Dendritic cell treated with granulocyte-macrophage colony-stimulating factor and Interleukin-4, amounts not matched to agents 40 ng/mL and 50 ng/mL, for 4 days (primary cell): ENCODE results near the gene WBP2NL.

Experiments used
- H3K27ac Mint-ChIP-seq: one replicate; pipeline ENCODE4 v1.8.0; 2022; ENCODE audit warnings: mild to moderate bottlenecking, mixed read lengths
- H3K27me3 Mint-ChIP-seq: one replicate; pipeline ENCODE4 v1.8.0; 2022; ENCODE audit warnings: mild to moderate bottlenecking, mixed read lengths
- H3K36me3 Mint-ChIP-seq: one replicate; pipeline ENCODE4 v1.8.0; 2022; ENCODE audit warnings: low read depth, mixed read lengths
- H3K4me1 Mint-ChIP-seq: one replicate; pipeline ENCODE4 v1.8.0; 2022; ENCODE audit warnings: low read depth, mixed read lengths
- H3K4me3 Mint-ChIP-seq: one replicate; pipeline ENCODE4 v1.8.0; 2022; ENCODE audit warnings: mild to moderate bottlenecking, moderate library complexity, mixed read lengths
- H3K9me3 Mint-ChIP-seq: one replicate; pipeline ENCODE4 v1.8.0; 2022; ENCODE audit warnings: mixed read lengths
- intact Hi-C: fragments of 100-400 bp; cut with micrococcal nuclease; formaldehyde crosslinking; loops from one replicate; pipeline ENCODE4 v1.15.0; 2022

WBP2NL gene

DNA sequence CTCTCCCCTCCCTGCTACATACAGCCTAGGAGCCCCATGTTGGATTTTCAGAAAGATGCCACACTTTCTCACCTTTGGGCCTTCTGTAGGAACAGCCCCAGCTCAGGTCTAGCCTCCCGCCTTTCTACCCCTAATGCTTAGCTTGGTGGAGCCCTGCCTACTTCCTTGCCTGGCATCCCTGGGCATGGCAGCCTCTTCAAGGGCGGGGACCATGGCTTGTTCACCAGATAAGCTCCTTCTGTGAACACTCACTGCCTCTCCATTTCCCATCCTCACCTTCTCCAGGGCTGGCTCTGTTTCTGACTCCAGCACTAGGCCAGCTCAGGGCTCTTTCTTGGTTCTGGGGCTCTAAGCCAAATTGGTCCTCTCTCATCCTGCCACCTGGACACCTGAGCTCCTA lies 28.0 kb upstream of the WBP2NL start:
- intact Hi-C loops = no loop called here
- no peak overlapping the region for H3K27ac Mint-ChIP-seq
- peaks cover 37% of the 10 kb centered on the region for H3K27me3 Mint-ChIP-seq
- H3K9me3 Mint-ChIP-seq = no peaks in the 10 kb centered on the region
- no peaks in the 10 kb centered on the region for H3K36me3 Mint-ChIP-seq
- peaks cover 12% of the 10 kb centered on the region for H3K4me1 Mint-ChIP-seq
- no peak overlapping the region for H3K4me3 Mint-ChIP-seq

DNA sequence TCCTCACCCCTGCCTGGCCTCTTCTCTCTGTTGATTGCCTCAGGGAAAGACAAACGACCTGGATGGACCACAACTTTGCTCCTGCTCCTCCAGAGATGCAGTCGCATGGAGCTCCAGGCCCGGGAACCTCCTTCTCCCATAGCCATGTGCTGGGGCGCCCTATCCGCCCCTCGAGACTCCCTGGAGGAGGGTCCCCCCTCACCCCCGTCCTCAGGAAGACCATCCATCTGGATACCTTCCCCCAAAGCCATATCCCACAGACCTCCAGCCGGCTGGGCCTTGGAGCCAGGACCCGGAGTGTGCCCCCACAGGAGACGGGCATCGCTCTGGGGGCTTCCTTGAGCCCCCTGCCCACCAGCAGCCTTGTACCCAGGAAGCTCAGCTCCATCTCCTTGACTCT lies 27.2 kb upstream of the WBP2NL start:
- H3K36me3 Mint-ChIP-seq = no peaks in the 10 kb centered on the region
- no peak overlapping the region for H3K4me3 Mint-ChIP-seq
- H3K9me3 Mint-ChIP-seq = no peaks in the 10 kb centered on the region
- intact Hi-C loops = no loop called here
- H3K4me1 Mint-ChIP-seq = peaks cover 18% of the 10 kb centered on the region
- H3K27me3 Mint-ChIP-seq = peaks cover 45% of the 10 kb centered on the region
- no peak overlapping the region for H3K27ac Mint-ChIP-seq

DNA sequence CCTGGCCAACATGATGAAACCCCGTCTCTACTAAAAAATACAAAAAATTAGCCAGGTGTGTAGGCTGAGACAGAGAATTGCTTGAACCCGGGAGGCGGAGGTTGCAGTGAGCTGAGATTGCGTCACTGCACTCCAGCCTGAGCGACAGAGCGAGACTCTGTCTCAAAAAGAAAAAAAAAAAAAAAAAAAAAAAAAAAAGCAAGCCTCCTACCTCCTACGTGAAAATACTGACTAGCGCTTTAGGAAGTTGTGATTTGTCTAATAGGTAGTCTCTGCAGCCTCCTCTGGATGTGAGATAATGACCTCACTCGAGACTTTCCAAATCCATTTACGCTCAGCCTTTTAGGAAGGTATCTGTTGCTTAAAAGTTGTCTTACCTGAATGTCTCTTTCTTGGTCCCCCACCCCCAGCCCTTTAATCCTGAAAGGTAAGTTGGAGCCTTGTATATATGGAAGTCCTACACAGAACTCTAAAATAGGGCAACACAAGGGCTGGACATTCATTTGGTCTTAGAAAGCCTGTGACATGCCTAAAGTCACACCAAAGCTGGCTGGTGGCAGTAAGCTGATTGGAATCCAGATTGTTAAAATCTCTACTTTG lies 23.8 kb upstream of the WBP2NL start:
- intact Hi-C loops = no loop called here
- no peaks in the 10 kb centered on the region for H3K9me3 Mint-ChIP-seq
- H3K27me3 Mint-ChIP-seq = peaks cover 71% of the 10 kb centered on the region
- H3K27ac Mint-ChIP-seq = no peak overlapping the region
- no peak overlapping the region for H3K4me3 Mint-ChIP-seq
- no peaks in the 10 kb centered on the region for H3K36me3 Mint-ChIP-seq
- H3K4me1 Mint-ChIP-seq = peaks cover 20% of the 10 kb centered on the region

DNA sequence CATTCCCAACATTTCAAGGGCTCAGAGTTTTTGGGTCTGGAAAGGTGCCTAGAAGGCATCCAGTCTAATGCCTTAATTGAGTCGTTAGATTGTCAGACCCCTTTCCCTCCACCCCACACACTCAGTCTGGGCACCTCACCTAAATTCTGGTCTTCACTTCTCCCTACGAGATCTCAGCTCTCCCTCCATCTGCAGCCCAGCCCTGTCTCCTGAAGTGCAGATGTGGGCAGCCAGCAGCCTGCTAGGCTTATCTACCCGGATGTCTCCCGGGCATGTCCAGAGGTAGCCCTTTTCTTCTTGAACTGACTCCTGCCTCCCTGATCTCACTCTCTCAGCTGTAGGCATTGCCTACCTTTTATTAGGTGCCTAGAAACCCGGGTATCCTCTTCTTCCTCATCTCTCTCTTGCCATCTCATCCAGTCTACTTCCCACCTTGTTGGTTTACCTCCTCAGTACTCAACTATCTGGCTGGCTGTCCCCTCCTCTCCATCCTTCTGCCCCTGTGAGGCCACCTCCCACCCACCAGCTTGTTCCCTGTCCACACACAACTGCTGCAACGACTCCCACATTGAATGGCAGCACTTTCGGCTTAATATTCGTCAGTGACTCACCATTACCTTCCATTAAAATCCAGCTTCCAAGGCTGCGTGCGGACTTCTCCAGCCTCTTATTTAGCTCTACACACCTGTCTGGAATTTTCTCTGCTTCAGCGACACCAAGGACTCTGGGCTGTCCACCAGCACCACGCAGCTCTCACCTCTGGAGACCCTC lies 23.1 kb upstream of the WBP2NL start:
- Mint-ChIP-seq H3K36me3 (no peaks in the 10 kb centered on the region), H3K9me3 (no peaks in the 10 kb centered on the region), H3K27me3 (peaks cover 71% of the 10 kb centered on the region), H3K4me3 (peak overlapping the region; percentile 51), H3K27ac (no peak overlapping the region), H3K4me1 (peaks cover 20% of the 10 kb centered on the region)
- intact Hi-C loops = no loop called here

DNA sequence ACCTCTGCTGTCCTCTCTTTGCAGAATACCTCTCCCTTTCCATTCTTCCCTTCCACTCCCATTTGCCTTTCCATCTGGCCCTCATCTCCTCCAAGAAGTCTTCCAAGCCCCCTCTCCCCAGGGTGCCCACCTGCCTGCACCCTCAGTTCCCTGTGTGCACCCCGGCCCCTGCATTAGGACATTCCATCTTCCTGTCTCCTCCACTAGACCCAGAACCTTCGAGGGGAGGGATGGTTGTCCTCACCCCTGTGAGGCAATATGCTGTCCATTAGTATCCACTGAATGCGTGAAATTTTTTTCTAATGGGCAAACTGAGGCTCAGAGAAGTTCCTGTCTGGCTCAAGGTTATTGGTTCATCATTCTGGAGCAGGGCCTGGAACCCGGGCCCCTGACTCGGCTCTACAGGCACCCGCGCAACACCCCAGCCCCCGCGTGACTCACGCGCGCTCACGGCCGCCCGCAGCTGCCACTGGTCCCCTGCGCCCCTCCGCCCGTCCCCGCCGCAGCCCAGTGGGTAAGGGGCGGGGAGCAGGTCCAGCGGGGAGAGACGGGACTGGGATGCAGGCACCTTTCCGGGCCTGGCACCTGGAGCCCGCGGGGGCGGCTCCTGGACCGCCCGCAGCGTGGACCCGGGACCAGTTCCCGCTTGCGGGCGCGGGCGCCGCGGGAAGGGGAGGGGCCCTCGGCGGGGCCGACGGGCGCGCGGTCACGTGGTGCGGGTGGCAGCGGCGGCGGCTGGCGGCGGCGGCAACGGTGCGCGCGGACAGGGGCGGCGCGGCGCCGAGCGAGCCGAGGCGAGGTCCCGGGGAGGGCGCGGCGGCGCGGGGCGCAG lies 22.3 kb upstream of the WBP2NL start:
- Mint-ChIP-seq H3K36me3 (no peaks in the 10 kb centered on the region), H3K4me1 (peaks cover 20% of the 10 kb centered on the region), H3K4me3 (peak overlapping the region; percentile 51), H3K27ac (no peak overlapping the region), H3K27me3 (peaks cover 71% of the 10 kb centered on the region), H3K9me3 (no peaks in the 10 kb centered on the region)
- intact Hi-C loops = no loop called here

DNA sequence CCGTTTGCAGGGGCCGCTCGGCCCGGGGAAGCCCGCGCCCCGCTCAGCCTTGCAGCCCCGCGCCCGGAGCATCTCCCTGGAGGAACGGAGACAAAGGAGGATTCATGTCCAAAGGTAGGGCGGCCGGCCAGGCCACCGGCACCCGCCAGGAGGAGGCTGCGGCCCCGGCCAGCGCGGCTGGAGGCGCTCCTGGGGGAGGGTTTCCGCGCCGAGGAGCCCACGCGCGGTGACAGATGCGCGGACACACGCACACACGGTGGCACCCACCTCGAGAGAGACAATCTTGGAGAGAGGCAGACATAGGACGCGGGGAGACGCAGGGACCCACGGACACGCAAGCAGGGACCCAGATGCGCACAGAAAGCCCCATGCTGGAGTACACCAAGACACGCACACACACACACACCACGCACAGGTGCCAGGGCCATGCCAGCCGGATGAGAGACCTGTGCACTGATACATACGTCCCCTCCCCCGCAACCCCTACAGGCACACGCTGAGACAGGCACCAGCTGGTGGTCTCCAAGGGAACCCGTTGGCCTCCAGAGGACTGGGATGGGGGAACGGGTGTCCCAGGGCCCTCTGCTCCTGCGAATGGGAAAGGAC lies 21.5 kb upstream of the WBP2NL start:
- Mint-ChIP-seq H3K27ac (no peak overlapping the region), H3K4me3 (peak overlapping the region; percentile 69)
- intact Hi-C loops = no loop called here

DNA sequence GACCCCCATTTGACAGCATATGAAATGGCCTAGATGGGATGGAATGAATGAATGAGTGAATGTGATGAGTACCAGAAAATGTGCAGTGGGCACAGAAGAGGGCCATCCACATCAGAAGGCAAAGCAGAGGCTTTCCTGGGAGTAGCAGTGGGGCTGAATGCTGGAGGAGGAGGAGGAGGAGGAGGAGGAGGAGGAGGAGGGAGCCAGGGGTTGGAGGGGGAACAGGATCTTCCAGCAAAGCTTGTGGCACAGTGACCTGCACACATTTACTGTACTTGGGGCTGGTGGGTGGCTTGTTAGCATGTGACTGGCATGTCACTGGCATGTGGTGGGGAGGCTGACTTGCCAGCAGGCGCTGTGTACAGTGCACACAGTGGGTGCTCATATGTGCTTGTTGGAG lies 19.9 kb upstream of the WBP2NL start:
- H3K4me1 Mint-ChIP-seq = peaks cover 36% of the 10 kb centered on the region
- H3K9me3 Mint-ChIP-seq = no peaks in the 10 kb centered on the region
- intact Hi-C loops = no loop called here
- H3K27me3 Mint-ChIP-seq = peaks cover 55% of the 10 kb centered on the region
- no peaks in the 10 kb centered on the region for H3K36me3 Mint-ChIP-seq
- H3K4me3 Mint-ChIP-seq = no peak overlapping the region
- H3K27ac Mint-ChIP-seq = no peak overlapping the region

More for the DNA sequence above, 21.5 kb upstream of the WBP2NL start:
- H3K9me3 Mint-ChIP-seq = no peaks in the 10 kb centered on the region
- H3K27me3 Mint-ChIP-seq = peaks cover 65% of the 10 kb centered on the region
- peaks cover 20% of the 10 kb centered on the region for H3K4me1 Mint-ChIP-seq
- no peaks in the 10 kb centered on the region for H3K36me3 Mint-ChIP-seq

DNA sequence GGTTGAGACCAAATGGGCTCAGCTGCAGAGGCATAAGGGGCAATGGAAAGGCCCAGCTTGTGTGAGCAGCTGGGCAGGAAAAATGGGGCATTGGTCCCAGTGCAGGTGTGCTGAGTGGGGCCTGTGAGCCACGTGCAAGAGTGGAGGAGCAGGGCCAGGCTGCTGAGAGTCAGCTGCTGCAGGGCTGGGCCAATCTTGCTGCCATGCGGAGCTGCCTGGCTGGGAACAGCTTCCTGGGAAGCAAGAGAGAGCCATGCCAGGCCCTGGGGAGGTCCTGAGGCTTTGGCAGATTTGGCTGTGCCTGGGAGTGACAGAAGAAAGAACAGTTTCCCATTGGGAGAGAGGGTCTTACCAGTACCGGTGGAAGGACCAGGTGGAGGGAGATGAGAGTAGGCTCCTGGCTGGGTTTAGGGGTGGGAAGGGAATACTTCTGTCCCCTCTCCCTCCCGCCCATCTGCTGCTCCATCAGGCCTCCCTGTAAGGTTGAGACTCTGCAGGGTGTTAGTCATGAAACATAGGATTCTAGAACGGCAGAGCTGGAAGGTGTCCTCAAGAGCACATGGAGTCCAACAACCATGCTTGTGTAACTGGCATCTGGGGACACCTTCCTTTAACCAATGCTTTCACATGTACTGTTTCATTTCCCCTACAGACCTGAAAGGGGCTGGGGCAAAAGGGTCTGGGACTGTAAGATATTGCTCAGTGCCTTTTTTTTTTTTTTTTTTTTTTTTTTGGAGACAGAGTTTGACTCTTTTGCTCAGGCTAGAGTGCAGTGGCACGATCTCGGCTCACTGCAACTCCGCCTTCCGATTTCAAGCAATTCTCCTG lies 19.0 kb upstream of the WBP2NL start:
- Mint-ChIP-seq H3K27ac (no peak overlapping the region), H3K36me3 (no peaks in the 10 kb centered on the region), H3K4me1 (peaks cover 42% of the 10 kb centered on the region), H3K9me3 (no peaks in the 10 kb centered on the region), H3K27me3 (peaks cover 47% of the 10 kb centered on the region), H3K4me3 (no peak overlapping the region)
- intact Hi-C loops = no loop called here

DNA sequence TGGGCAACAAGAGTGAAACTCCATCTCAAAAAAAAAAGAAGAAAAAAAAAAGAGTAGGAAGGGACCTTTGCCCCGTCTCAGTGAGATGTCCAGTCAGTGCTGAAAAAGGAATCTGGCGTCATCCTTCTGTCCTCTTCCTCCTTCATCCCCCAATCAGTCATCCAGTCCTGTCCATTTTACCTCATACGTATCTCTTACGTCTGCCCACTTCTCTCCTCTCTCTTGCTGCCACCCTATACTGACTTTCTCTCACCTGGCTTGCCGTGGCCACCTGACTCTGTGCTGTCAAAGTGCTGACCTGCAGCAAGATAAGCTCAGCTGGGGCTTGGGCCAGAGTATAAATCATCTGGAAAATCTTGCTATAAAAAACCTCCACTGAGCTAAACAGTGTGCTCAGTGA lies 15.7 kb upstream of the WBP2NL start:
- Mint-ChIP-seq H3K4me1 (peaks cover 22% of the 10 kb centered on the region), H3K36me3 (no peaks in the 10 kb centered on the region), H3K27ac (peak overlapping the region; percentile 48), H3K9me3 (no peaks in the 10 kb centered on the region), H3K27me3 (peaks cover 25% of the 10 kb centered on the region), H3K4me3 (no peak overlapping the region)
- intact Hi-C loops = no loop called here

DNA sequence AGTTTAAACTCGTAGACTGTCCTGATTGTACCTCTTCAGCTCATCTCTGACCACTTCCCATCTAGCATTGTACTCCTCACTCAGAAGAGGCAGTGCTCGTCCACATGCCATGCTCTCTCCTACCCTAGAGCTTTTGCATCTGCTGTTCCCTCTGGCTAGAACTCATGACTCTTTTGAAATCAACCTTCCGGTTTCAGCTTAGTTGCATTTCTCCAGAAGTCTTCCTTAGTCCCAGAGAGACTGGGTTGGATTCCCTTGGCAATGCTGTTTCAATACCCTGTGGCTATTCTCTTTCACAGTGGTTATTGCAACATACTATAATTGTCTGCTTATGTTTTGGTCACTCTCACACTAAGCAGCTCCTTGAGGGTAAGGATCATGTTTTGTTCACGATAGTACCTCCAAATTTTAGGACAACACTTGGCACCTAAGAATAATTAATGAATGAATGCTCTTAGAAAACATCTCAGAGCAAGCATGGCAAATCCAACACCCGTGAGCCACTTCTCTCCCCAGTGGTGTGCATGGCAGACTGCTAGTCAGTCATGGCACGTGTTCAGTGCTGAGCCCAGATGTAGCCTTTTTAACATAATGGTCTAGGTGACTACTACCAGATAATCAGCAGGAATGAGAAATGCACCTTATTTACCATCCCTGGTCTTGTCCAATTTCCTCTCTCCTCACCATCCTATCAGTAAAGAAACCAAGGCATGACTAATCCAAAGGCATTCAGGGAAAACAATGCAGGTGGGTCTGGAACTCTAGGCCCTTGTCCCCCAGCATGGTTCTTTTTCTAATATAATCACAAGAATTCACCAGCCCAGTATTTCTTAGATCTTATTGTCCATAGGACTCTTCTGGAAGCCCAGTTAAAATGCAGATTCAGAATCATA lies 14.8 kb upstream of the WBP2NL start:
- intact Hi-C loops = no loop called here
- Mint-ChIP-seq H3K4me1 (peaks cover 22% of the 10 kb centered on the region), H3K27me3 (peaks cover 16% of the 10 kb centered on the region), H3K27ac (peak overlapping the region; percentile 48), H3K36me3 (no peaks in the 10 kb centered on the region), H3K4me3 (no peak overlapping the region), H3K9me3 (no peaks in the 10 kb centered on the region)

DNA sequence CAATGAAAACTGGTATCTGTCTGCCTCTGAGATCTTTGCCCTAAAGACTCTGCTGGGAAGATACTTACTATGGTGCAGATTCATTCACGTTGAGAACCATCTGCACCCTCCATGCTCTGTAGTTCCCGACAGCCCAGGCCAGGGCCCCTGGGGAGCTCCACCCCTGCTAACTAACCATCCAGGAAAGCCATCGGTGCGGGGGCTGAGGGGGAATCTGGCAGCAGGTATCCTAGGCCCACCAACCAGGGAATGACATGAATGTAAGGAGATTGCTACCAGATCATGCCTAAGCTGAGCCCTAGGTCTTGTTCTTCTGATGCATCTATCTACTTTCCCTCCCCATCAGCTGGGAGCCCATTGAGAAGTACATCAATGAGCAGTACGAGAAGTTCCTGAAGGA lies 11.3 kb upstream of the WBP2NL start:
- Mint-ChIP-seq H3K27me3 (peaks cover 28% of the 10 kb centered on the region), H3K9me3 (no peaks in the 10 kb centered on the region), H3K36me3 (no peaks in the 10 kb centered on the region), H3K4me1 (peaks cover 20% of the 10 kb centered on the region), H3K4me3 (no peak overlapping the region), H3K27ac (no peak overlapping the region)
- intact Hi-C loops = no loop called here

DNA sequence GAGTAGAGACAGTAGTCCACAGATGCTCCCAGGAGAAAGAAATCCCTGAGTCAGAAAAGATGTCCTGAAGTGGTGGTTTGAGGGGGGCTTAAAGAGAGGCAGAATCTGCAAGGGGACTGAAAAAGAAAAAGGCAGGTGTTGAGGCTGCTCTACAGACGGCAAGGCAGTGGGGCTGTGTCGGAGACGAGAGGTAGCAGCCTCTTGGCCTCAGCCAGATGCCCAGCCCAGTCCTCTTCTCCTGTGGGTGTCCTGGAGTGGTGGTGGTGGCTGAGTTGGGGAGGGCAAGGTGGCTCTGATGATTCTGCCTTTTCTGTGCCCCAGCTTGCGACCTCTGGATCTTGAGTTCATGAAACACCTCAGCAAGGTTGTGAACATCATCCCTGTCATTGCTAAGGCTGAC lies 9.3 kb upstream of the WBP2NL start:
- peaks cover 3% of the 10 kb centered on the region for H3K4me1 Mint-ChIP-seq

More for the DNA sequence above, 9.3 kb upstream of the WBP2NL start:
- intact Hi-C loops = no loop called here
- Mint-ChIP-seq H3K36me3 (no peaks in the 10 kb centered on the region), H3K9me3 (no peaks in the 10 kb centered on the region), H3K27me3 (peaks cover 35% of the 10 kb centered on the region), H3K4me3 (no peak overlapping the region), H3K27ac (no peak overlapping the region)
